ENCODE measurements around the gene DLGAP4.

Gene DLGAP4

DNA sequence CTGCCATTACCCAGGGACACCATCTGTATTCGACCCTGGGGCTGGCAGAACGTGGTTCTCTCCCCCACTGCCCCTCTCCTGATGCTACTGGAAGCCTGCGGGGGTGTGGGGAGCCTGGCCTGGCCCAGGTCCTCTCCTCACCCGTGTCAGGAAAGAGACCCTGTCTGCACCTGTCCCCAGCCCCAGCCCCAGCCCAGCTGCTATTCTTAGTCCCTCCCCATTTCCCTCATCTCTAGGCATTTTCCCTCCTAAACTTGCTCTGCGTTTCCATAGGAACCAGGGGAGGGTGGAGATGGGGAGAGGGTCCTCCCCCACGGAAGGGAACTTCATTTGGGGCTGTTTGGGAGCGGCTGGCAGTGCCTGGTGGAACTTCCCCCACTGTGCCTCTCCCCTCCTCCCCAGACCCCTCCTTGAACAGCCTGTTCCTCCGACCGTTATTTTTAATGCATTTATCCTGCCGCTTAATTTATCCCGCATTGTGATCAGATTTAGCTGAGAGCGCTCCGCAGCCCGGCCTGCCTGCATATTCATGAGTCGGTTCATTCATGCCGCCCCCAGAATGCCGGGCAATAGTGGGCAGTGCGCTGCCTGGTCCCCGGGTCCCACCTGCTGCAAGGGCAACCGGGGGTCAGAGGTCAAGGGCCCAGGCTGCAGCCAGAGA, 31.8 kb upstream of the DLGAP4 start:
- in situ Hi-C loops (cut with HindIII; ENCODE audit: low sequenced_read_pairs), result no loop called here

DNA sequence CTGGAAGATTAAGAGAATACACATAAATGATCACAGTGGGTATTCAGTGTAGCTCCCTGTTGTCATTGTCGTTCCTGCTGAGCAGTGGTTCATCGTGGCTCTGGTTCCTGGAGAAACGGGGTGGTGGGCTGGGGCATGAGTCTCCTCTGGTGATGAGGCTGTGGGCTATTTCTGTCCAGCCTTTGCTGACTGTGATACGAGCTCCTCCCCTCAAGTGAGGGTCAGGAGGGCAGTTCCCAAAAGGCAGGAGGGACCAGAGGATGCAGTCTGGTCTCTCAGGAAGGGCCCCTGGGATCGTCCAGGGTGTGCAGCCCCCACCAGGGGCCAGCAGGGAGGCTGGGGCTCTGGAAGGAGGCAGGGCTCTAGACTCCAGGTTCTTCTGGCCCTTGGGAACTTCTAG, 31.1 kb upstream of the DLGAP4 start:
- in situ Hi-C loops (cut with HindIII; ENCODE audit: low sequenced_read_pairs), result no loop called here

DNA sequence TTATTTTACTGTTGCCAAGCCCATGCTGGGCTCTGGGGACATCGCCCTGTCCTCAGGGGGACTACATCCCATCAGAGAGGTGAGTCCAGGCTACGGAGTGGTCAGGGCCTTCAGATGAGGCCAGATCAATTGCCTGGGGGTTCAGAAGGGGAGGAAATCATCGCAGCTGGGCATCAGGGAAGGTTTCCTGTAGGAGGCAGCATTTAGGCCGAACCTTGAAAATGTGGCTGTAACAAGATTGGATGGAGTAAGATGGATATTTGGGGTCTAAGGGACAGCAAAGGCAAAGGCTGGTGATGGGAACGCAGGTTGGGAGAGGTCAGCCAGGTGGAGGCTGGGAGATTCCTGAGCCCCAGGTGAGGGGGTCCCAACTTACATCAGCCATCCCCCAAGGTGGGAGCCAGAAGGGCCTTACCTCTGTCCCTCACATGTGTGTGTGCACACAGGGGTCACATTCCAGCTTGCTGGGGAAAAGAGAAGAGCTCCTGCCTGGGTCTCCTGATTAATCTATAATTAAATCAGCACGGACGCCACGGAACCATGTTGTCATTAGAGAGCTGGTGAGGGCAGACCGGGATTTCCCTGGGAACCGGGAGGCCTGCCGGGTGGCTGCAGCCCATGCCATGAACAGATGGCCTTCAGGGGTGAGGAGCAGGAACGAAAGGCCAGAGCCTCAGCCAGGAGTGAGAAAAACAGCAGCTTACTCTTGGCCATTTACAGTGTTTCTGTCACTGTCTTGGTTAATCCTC, 30.5 kb upstream of the DLGAP4 start:
- in situ Hi-C loops (cut with HindIII; ENCODE audit: low sequenced_read_pairs), result no loop called here

DNA sequence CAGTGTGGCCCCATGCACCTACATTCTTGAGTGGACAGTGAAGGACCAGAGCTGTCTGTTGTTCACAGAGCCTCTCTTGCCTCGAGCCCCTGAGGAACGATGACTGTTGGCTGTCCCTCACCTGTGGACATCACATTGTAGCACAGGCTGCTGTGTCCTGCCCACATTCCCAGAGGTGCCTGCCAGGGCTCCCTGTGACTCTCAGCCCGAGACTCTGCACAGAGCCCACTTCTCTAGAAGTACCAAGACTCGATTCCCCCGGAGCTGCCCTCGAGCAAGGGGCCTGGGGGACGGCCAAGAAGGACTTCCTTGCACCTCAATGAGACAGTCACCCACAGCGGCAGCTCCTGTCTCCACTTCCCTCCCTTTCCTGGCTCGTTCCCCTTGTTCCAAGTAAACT, 28.6 kb upstream of the DLGAP4 start:
- in situ Hi-C loops (cut with HindIII; ENCODE audit: low sequenced_read_pairs), result no loop called here

DNA sequence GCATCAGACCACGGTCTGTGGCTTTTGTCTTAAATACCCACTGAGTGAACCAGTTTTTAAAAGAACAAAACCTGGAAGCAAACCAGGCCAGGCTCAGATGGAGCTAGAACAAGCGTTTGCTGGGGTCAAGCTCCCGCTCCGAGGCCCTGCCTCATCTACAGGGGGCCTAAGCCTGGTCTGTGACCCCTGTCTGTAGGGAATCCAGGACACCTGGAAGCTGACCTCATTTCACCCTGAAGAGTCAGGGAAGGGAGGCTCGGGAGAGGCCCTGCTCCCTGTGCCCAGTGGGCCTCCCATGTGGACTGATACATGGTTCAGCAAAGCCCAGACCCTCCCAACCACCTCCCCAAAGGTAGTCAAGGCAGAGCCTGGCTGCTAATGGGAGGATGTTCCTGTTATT, 26.8 kb upstream of the DLGAP4 start:
- in situ Hi-C loops (cut with HindIII; ENCODE audit: low sequenced_read_pairs), result no loop called here

DNA sequence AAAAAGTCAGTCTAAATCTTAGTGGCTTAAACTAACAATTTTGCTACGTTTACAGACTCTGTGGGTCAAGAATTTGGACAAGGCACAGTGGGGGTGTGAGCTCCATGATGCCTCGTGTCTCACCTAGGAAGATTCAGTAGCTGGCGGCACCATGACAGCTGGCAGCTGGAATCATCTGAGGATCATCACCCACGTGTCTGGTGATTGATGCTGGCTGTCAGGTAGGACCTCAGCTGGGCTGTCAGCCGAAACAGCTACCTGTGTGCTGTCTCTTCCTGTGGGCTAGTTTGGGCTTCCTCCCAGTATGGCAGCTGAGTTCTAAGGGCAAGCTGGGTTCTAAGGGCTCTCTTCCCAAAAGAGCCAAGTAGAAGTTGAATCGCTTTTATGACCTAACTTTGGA, 26.4 kb upstream of the DLGAP4 start:
- in situ Hi-C loops (cut with HindIII; ENCODE audit: low sequenced_read_pairs), result loop anchor here (10.0 kb wide), 1 partner anchor 75 kb away; no protein-coding TSS in a partner anchor

GRCh38 chr20:36281785-36282380, 24.3 kb upstream of the DLGAP4 start:
- in situ Hi-C loops (cut with HindIII; ENCODE audit: low sequenced_read_pairs), result loop anchor here (10.0 kb wide), 1 partner anchor 73 kb away; no protein-coding TSS in a partner anchor

DNA sequence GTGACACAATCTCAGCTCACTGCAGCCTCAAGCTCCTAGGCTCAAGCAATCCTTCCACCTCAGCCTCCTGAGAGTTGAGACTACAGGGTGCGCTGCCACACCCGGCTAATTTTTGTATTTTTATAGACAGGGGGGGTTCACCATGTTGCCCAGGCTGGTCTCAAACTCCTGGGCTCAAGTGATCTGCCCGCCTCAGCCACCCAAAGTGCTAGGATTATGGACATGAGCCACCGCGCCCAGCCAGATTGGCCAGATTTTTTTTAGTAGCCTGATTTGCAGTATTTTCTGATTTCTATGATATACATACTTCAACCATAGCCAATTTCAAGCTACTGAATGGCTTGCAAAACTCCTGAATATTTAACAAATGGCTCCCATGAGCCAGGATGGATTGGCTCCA, 21.4 kb upstream of the DLGAP4 start:
- in situ Hi-C loops (cut with HindIII; ENCODE audit: low sequenced_read_pairs), result loop anchor here (10.0 kb wide), 1 partner anchor 70 kb away; no protein-coding TSS in a partner anchor

- in situ Hi-C loops (cut with HindIII; ENCODE audit: low sequenced_read_pairs), result loop anchor here (10.0 kb wide), 1 partner anchor 69 kb away; no protein-coding TSS in a partner anchor
These were observed 20.2 kb upstream of the DLGAP4 start for GRCh38 chr20:36285746-36286447.

- in situ Hi-C loops (cut with HindIII; ENCODE audit: low sequenced_read_pairs), result no loop called here
These were observed 8.5 kb upstream of the DLGAP4 start for GRCh38 chr20:36297656-36298055.

DNA sequence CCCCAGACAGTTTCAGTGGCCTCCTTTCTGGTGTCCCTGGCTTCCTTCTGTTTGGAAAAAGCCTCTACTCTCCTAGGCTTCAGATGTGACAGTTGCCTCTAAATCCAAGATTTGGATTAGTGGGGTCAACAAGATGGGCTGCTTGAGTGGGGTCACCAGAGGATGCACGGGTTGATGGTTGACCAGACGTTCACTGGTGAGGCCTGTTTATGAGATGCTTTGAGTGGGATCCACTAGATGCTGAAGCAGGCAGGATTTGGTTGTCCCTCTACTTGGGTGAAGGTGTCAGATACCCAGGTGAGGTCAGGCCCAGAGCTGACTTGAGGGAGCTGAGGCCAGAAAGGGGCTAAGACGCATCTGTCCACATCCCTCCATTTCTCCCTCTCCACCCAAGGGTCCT, 8.1 kb upstream of the DLGAP4 start:
- in situ Hi-C loops (cut with HindIII; ENCODE audit: low sequenced_read_pairs), result no loop called here

DNA sequence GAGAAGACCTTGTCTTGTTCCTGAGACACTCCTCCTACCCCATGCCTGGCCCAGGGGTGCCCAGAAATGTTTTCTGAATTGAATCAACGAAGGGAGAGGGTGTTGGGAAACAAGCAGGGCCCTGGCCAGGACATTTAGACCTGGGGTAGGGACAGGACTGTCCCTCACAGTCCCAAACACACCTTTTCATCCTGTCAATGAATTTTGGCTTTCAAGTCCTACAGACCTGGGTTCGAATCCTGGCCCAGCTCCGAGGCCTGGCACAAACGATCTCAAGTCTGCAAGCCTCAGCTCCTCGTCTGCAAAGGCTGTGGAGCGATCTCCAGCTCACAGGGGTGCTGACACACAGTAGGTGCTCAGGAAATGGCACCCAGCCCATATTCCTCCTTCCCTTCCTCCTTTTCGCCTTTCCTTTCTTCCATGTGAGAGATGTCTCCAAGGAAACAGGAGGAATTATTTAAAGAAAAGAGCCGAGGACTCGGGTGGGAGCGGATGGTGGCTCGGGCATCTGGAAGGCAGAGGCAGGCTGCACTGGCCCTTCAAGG, 7.3 kb upstream of the DLGAP4 start:
- in situ Hi-C loops (cut with HindIII; ENCODE audit: low sequenced_read_pairs), result no loop called here

GRCh38 chr20:36299459-36299858, 6.7 kb upstream of the DLGAP4 start:
- in situ Hi-C loops (cut with HindIII; ENCODE audit: low sequenced_read_pairs), result no loop called here

- in situ Hi-C loops (cut with HindIII; ENCODE audit: low sequenced_read_pairs), result no loop called here
These were observed 4.6 kb upstream of the DLGAP4 start for GRCh38 chr20:36301359-36302119.

DNA sequence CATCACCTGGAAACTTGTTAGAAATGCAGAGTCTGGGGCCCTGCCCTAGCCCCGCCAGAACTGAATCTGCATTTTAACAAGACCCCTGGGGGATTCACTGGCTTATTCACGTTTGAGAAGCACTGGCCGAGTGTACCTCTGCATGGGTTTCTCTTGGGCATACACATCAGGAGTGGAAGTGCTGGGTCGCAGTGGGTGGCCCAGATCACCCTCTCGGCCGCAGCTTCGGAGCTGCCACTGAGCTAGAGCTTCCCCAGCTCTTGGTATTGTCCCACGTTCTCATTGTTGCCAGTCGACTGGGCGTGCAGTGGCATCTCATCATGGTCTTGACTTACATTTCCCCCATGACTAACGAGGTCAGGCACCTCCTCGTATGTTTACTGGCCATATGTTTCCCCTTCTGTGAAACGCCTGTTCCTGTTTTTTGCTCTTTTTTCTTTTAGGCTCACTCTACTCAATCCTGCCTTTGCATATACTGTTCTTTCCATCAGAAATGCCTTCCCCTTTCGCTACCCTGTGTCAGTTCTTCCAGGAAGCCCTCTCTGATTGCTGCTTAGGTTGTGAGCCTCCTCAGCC, 3.0 kb upstream of the DLGAP4 start:
- in situ Hi-C loops (cut with HindIII; ENCODE audit: low sequenced_read_pairs), result no loop called here

DNA sequence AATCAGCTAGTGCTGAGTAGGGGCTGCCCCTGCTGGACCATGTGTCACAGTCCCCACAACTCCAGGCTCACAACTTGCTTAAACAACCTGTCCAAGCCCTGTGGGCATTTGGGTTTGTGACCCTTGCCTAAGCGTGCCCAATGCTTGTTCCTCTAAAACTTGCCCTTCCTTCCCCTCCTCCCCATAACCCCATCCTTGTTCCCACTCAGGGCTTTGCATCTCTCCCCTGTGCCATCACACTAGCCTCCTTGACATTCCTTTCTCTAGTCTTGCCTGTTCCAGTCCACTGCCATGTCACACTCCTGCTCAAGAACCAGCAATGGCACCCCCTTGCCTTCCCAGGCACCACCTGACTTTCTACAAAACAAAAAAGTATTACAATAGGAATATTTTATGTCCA, 2.3 kb upstream of the DLGAP4 start:
- in situ Hi-C loops (cut with HindIII; ENCODE audit: low sequenced_read_pairs), result no loop called here

- in situ Hi-C loops (cut with HindIII; ENCODE audit: low sequenced_read_pairs), result loop anchor here (5.0 kb wide), 1 partner anchor 73 kb away; no protein-coding TSS in a partner anchor
These were observed 1.2 kb upstream of the DLGAP4 start for GRCh38 chr20:36304786-36305495.

GRCh38 chr20:36306553-36307411, 643 bp downstream of the DLGAP4 start:
- in situ Hi-C loops (cut with HindIII; ENCODE audit: low sequenced_read_pairs), result loop anchor here (5.0 kb wide), 1 partner anchor 74 kb away; no protein-coding TSS in a partner anchor
